SJSA1 (cell line): Measurements from ENCODE around the gene TUBGCP4. TPM values are rescaled to one million over a fixed set of nuclear protein-coding genes. Genes with fewer than 3 reads are reported as not detected.

ENCODE experiments used
- total RNA-seq: library from RNA; depleted of rRNA; stranded (reverse); fragments of >200 nt; shearing (Covaris generic); gene quantifications from 2 replicates; pipeline ENCODE4 v1.2.3, GENCODE V29; 2014; rRNA removed

The TUBGCP4 gene
- total RNA-seq, 1 experiment from 2014 or later = 11.7 TPM

Other genes with a start within 250 kb of the TUBGCP4 start
- 5.2 and 17.3 TPM in 2 replicates for gene TMEM62, start 237.5 kb upstream of the TUBGCP4 start, total RNA-seq
- gene CCNDBP1, start 185.7 kb upstream of the TUBGCP4 start, total RNA-seq = 84.2 and 103 TPM in 2 replicates
- gene EPB42, start 150.1 kb upstream of the TUBGCP4 start, total RNA-seq = not detected in 2 replicates
- gene TGM5, start 104.2 kb upstream of the TUBGCP4 start, total RNA-seq = 0.24 TPM in 1 of 2 replicates, not detected in the other
- gene TGM7, start 68.8 kb upstream of the TUBGCP4 start, total RNA-seq = not detected in 2 replicates
- gene LCMT2, start 40.5 kb upstream of the TUBGCP4 start, total RNA-seq = 11.4 and 17.4 TPM in 2 replicates
- gene ZSCAN29, start 58 bp upstream of the TUBGCP4 start, total RNA-seq = 26.8 and 47.3 TPM in 2 replicates
- gene TP53BP1, start 122.1 kb downstream of the TUBGCP4 start, total RNA-seq = 22.2 and 31.2 TPM in 2 replicates
- gene MAP1A, start 146.5 kb downstream of the TUBGCP4 start, total RNA-seq = 37.3 and 58.7 TPM in 2 replicates
- 8.6 and 18.8 TPM in 2 replicates for gene PPIP5K1, start 219.1 kb downstream of the TUBGCP4 start, total RNA-seq
- gene CKMT1B, start 222.9 kb downstream of the TUBGCP4 start, total RNA-seq = not detected in 2 replicates
- not detected in 2 replicates for gene STRC, start 247.7 kb downstream of the TUBGCP4 start, total RNA-seq